Parathyroid adenoma (tissue), 2 donors: ENCODE measurements around the gene FERMT1.

Experiments
- H2AFZ ChIP-seq: fragments of 300-600 bp; sonication (generic); one replicate; pipeline ENCODE4 v1.7.0; 2017; ENCODE audit warnings: antibody characterized with exemption, mild to moderate bottlenecking
- H3K27ac ChIP-seq: fragments of 300-600 bp; sonication (generic); one replicate; pipeline ENCODE4 v1.7.0; 2017
- H3K27me3 ChIP-seq: fragments of 300-600 bp; sonication (generic); one replicate; pipeline ENCODE4 v1.7.0; 2017; ENCODE audit warnings: low read length; ENCODE audit not compliant: control insufficient read depth, insufficient read depth
- H3K36me3 ChIP-seq: fragments of 300-600 bp; sonication (generic); one replicate; pipeline ENCODE4 v1.7.0; 2017; ENCODE audit warnings: low read length; ENCODE audit not compliant: control insufficient read depth, insufficient read depth
- H3K4me1 ChIP-seq: fragments of 300-600 bp; sonication (generic); one replicate; pipeline ENCODE4 v1.7.0; 2017; ENCODE audit warnings: control low read depth
- H3K4me2 ChIP-seq: fragments of 300-600 bp; sonication (generic); one replicate; pipeline ENCODE4 v1.7.0; 2017; ENCODE audit warnings: low read length
- H3K4me3 ChIP-seq: fragments of 300-600 bp; sonication (generic); one replicate; pipeline ENCODE4 v1.7.0; 2017; ENCODE audit warnings: low read depth, low read length
- H3K79me2 ChIP-seq: fragments of 300-600 bp; sonication (generic); one replicate; pipeline ENCODE4 v1.7.0; 2017; ENCODE audit warnings: control low read depth
- H3K9ac ChIP-seq: fragments of 300-600 bp; sonication (generic); one replicate; pipeline ENCODE4 v1.7.0; 2017; ENCODE audit warnings: mild to moderate bottlenecking
- H3K9me3 ChIP-seq: fragments of 300-600 bp; sonication (generic); one replicate; pipeline ENCODE4 v1.7.0; 2017; ENCODE audit warnings: low read length; ENCODE audit not compliant: control insufficient read depth
- CTCF ChIP-seq: fragments of 300-600 bp; sonication (generic); IDR thresholded peaks from one replicate; pipeline ENCODE4 v1.7.0; 2017; ENCODE audit warnings: antibody characterized with exemption, mild to moderate bottlenecking
- donor health status: primary hyperparathyroidism.

Gene FERMT1

GRCh38 chr20:6100246-6100645 lies 22.6 kb downstream of the FERMT1 start:
- no peak overlapping the region for H3K4me2 ChIP-seq
- no peaks in the 10 kb centered on the region for H3K79me2 ChIP-seq
- no peaks in the 10 kb centered on the region for H3K4me1 ChIP-seq
- H3K4me3 ChIP-seq = no peak overlapping the region
- H2AFZ ChIP-seq = no peak overlapping the region
- H3K36me3 ChIP-seq = no peaks in the 10 kb centered on the region
- H3K9me3 ChIP-seq = no peaks in the 10 kb centered on the region
- H3K27ac ChIP-seq = no peak overlapping the region
- TF ChIP-seq CTCF = no peak
- no peak overlapping the region for H3K9ac ChIP-seq
- H3K27me3 ChIP-seq = no peaks in the 10 kb centered on the region

GRCh38 chr20:6099819-6100218 lies 23.0 kb downstream of the FERMT1 start:
- Histone ChIP-seq H3K79me2 (no peaks in the 10 kb centered on the region), H3K27ac (no peak overlapping the region), H3K4me3 (no peak overlapping the region), H3K36me3 (no peaks in the 10 kb centered on the region), H3K9me3 (no peaks in the 10 kb centered on the region), H2AFZ (no peak overlapping the region), H3K9ac (no peak overlapping the region), H3K4me2 (no peak overlapping the region), H3K4me1 (no peaks in the 10 kb centered on the region), H3K27me3 (no peaks in the 10 kb centered on the region)
- no peak for TF ChIP-seq CTCF

GRCh38 chr20:6095409-6095808 lies 27.4 kb downstream of the FERMT1 start:
- Histone ChIP-seq H3K79me2 (no peaks in the 10 kb centered on the region), H3K9ac (no peak overlapping the region), H3K4me2 (no peak overlapping the region), H3K4me3 (no peak overlapping the region), H3K36me3 (no peaks in the 10 kb centered on the region), H2AFZ (no peak overlapping the region), H3K27me3 (no peaks in the 10 kb centered on the region), H3K9me3 (no peaks in the 10 kb centered on the region), H3K27ac (no peak overlapping the region), H3K4me1 (no peaks in the 10 kb centered on the region)
- TF ChIP-seq CTCF = no peak

- no peak overlapping the region for H3K9ac ChIP-seq
- TF ChIP-seq CTCF = no peak
- H3K4me2 ChIP-seq = no peak overlapping the region
- no peaks in the 10 kb centered on the region for H3K4me1 ChIP-seq
- no peak overlapping the region for H2AFZ ChIP-seq
- H3K27ac ChIP-seq = no peak overlapping the region
- H3K36me3 ChIP-seq = no peaks in the 10 kb centered on the region
- H3K79me2 ChIP-seq = no peaks in the 10 kb centered on the region
- H3K27me3 ChIP-seq = no peaks in the 10 kb centered on the region
- H3K9me3 ChIP-seq = no peaks in the 10 kb centered on the region
- H3K4me3 ChIP-seq = no peak overlapping the region
These were observed 28.3 kb downstream of the FERMT1 start for GRCh38 chr20:6094565-6094964.

- no peak for TF ChIP-seq CTCF
- H3K27me3 ChIP-seq = no peaks in the 10 kb centered on the region
- no peak overlapping the region for H3K4me3 ChIP-seq
- H2AFZ ChIP-seq = no peak overlapping the region
- no peaks in the 10 kb centered on the region for H3K9me3 ChIP-seq
- no peaks in the 10 kb centered on the region for H3K36me3 ChIP-seq
- no peak overlapping the region for H3K9ac ChIP-seq
- no peaks in the 10 kb centered on the region for H3K4me1 ChIP-seq
- no peak overlapping the region for H3K4me2 ChIP-seq
- no peaks in the 10 kb centered on the region for H3K79me2 ChIP-seq
- no peak overlapping the region for H3K27ac ChIP-seq
These were observed 28.8 kb downstream of the FERMT1 start for GRCh38 chr20:6094063-6094462.
